NCI-H2196 treated with DMSO at 0.1 percent for 48 hours (cell line): Measurements from ENCODE around the gene NDRG4.

Source experiments
- DNase-seq: peaks from one replicate; lab custom pipeline; 2025; ENCODE audit not compliant: unreplicated experiment; lab: John Stamatoyannopoulos, UW

The NDRG4 gene

DNA sequence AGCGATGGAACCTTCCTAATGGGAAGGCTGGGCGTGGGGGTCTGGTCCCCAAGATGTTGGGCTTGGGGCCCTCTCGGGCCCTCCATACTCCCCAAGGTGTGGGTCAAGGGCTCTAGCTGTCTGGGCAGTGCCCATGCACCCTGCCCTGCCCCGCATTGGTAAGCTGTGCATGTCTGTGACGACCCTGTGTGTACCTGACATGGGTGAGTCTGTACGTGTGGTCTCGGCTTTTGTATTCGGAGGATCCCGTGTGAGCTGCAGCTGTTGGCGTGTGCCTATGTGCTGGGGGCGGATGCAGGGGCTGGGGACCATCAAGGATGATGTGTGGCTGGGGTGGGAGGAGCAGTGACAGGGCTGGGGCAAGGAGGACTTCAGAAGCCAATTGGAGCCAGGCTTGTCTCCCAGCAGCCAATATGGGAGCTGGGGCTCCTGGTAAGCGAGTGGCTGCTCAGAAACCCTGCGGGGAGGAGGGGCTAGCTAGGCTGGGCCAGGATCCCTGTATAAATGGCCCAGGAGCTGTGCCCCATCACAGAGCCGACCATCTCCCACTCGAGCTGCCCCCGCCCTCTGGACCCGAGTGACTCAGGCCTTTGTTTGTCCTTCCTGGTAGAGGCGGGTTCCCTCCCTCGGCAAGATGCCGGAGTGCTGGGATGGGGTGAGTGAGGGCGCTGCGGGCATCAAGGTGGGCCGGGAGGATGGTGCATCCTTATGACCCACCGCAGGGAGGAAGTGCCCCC, at the start of gene NDRG4:
TSS of gene NDRG4 (plus strand) at position 529 of the 737 bp plus-strand sequence. CDS start at position 635, 106 bp downstream.
- DNase-seq: peak; percentile 81

DNA sequence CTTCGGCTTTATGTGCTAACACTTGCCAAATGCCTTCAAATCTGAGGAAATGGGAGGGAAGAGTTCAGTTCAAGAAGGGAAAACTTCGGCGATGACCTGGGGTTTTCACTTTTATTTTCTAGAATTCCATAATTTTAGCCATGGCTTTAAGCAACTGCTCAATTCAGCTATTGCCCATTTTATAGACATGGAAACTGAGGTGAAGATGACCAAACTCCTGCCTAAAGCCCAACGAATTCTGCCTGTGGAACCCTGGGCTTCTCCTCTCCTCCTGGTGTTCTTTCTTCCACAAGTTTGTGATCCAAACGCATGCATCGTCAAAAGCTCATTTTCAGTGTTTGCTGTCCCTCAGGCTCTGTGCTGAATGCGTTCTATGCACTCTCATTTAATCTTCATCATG, 49.4 kb upstream of the NDRG4 start:
- no peak for DNase-seq

GRCh38 chr16:58451265-58451689, 48.7 kb upstream of the NDRG4 start:
- no peak for DNase-seq

DNA sequence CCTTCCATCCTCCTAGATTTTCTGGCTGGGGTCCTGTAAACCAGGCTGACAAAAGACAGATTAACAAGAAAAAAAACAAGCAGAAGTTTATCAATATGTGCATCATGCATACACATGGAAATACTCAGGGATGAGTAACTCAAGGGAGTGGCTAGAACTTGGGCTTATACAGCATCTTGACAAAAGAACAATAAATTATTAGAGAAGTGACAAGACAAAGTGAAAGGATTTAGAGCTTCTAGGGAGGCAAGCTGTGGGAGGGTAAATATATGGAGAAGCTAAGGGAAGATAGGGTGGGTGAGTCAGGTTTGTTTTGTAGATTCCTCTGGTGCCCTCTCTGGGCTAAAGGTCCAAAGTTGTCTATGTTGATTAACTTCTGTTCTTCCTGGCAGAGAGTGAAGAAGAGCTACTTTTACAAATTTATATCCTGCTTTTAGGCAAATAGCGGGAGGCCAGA, 48.0 kb upstream of the NDRG4 start:
- DNase-seq: no peak

- no peak for DNase-seq
Observed at GRCh38 chr16:58452640-58453039, 47.3 kb upstream of the NDRG4 start.

- no peak for DNase-seq
Observed at GRCh38 chr16:58454178-58454577, 45.8 kb upstream of the NDRG4 start.

- no peak for DNase-seq
Observed at GRCh38 chr16:58454856-58455255, 45.1 kb upstream of the NDRG4 start.

- no peak for DNase-seq
Observed at GRCh38 chr16:58455750-58456149, 44.2 kb upstream of the NDRG4 start.

GRCh38 chr16:58456193-58456592, 43.8 kb upstream of the NDRG4 start:
- no peak for DNase-seq

- no peak for DNase-seq
Observed at GRCh38 chr16:58458606-58459343, 41.2 kb upstream of the NDRG4 start.

DNA sequence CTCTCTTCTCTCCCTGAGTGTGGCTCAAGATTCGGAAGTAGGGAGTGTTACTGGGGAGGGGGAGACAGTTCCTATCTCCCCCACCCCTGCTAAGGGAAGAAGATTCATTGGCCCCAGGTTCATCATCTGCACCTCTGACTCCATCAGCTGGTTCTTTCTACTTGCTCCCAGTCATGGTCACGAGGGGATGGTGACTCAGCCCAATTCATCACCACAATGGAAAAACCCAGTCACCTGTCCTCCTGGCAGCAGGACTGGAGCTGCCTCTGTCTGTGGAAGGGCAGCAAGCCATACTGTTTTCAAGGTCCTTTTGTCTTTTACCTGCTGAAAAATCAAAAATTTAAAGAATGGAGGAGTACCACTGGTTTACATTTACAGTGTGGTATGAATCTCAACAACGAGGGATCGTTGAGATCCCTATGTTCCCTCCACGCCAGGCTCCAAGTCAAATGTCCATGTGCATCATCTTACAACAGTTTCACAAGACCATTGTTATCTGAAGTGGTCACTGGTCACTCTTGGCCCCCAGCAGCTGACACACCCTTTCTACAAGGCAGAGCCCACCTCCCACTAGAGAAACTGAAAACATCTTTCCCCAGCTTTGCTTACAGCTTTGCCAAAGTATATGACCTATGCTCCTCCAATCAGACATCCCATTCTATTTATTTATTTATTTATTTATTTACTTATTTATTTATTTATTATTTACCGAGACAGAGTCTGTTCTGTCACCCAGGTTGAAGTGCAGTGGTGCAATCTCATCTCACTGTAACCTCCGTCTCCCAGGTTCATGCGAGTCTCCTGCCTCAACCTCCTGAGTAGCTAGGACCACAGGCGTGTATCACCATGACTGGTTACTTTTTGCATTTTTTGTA, 40.4 kb upstream of the NDRG4 start:
- no peak for DNase-seq

DNA sequence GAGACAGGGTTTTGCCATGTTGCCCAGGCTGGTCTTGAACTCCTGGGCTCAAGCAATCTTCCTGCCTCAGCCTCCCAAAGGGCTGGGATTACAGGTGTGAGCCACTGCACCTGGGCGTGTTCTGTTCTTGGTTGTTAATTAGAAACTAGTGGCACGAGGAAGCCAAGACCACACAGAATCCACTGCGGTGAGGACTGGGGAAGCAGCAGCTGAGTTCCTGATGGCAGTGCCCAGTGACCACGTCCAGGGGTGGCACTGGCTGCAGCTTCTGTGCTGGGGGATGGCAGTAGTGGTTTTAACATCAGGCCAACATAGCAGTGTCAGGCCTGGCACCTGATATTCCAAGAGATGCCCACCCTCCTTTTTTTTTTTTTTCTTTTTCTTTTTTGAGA, 39.7 kb upstream of the NDRG4 start:
- no peak for DNase-seq

DNA sequence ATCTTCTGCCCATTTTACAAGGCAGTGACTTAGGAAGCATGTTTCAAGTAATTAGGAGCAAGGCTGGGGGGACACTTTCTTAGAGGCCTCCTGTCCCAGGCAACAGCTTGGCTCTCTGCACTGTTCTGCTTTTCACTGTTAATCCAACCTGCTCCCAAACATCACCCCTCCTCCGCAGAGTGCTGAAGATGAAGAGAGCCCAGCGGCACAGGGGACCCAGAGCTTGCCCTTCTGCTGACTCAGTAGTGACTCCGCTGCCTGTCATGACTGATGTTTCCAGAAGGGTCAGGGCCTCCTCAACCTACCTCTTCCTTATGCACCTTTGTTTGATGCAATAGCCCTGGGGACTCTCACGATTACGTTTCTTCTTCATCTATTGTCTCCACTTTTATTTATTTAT, 38.9 kb upstream of the NDRG4 start:
- no peak for DNase-seq

DNA sequence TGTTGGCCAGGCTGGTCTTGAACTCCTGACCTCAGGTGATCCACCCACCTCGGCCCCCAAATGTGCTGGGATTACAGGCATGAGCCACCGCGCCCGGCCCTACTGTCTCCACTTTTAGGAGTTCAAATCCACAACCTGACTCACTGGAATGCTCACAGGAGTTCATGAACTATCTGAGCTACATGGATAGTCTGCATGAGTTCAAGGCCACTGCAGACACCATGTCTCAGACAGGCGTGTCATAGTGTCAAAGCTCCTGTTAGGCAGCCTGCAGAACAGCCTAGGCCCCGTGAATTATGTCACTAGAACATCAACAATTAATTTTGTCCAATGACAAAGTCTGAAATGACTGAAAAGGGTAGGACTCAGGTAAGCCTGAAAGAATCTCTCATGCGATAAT, 38.3 kb upstream of the NDRG4 start:
- no peak for DNase-seq

DNA sequence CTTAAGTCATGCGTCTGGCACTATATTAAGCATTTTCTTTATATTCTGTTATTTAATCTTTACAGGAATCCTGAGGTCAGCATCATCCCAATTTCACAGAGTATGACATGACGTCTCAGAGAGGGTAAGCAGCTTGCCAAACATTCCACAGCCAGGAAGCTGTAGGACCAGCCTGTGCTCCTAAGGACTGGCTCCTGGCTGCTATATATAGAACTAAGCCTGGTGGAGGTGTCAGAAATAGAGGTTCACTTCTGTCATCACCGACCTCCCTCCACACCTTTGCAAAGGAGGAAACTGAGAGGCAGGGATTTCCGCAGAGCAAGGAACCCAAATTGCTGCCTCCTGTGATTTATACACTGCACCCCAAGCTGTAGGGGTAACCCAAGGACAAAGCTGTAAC, 37.9 kb upstream of the NDRG4 start:
- DNase-seq: no peak

DNA sequence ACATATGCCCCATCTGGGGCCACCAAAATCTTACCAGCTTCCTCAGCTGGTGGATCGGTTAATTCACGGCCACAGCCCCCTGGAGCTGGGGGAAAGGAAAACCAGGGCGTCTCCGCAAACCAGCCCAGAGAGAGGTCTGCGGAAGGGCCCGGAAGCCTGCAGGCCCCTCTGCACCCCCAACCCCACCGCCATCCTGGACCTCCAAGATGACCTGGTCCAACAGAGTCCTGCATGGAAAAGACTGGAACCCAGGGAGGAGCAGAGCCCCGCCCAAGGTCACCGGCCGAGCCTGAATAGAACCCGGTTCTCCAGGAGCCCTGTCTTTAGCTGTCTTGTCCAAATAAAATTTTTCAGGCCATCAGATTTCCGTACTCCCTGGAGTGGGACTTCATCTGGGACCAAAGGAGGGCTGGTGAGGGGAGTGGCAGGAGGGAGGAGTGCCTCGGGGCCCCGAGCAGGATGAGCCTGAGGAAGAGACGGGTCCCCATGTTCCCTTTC, 37.4 kb upstream of the NDRG4 start:
- DNase-seq: no peak

DNA sequence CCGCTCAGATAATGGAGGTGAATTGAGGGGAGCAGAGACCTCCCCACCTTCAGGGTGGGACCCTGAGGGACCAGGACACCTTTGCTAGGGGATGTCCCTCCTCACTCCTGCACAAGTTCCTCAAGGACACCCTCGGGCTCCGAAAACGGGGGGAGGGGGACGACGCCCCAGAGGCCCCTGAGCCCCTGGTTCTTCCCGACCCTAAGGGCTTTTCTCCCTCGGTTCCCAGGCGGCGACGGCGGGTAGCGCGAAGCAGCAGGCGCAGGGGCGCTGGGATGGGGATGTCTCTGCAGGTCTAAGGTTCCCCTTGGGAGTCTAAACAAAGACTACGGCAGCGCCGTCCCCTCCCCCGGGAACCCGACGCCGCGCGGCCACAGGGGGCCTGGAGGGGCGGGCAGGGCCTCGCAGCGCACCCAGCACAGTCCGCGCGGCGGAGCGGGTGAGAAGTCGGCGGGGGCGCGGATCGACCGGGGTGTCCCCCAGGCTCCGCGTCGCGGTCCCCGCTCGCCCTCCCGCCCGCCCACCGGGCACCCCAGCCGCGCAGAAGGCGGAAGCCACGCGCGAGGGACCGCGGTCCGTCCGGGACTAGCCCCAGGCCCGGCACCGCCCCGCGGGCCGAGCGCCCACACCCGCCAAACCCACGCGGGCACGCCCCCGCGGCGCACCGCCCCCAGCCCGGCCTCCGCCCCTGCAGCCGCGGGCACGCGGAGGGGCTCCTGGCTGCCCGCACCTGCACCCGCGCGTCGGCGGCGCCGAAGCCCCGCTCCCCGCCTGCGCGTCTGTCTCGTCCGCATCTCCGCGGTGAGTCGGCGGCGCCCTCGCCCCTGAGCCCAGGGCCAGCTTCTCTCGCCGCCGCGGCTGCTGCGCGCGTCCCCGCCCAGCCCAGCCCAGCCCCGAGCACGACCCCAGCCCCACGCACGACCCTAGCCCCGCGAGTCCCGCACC, 36.7 kb upstream of the NDRG4 start:
- DNase-seq: no peak

GRCh38 chr16:58464047-58464915, 35.7 kb upstream of the NDRG4 start:
- DNase-seq: no peak
